Naive thymus-derived CD4-positive, alpha-beta T cell (primary cell): Measurements from ENCODE around the gene LCN12. TPM values are rescaled to one million over a fixed set of nuclear protein-coding genes. Genes with fewer than 3 reads are reported as not detected.
A peak's percentile ranks its signal among the peaks of the same experiment; 100 is the strongest.

Source experiments
- ATAC-seq: fragments of 150-1000 bp; cut with Tn5 transposase; 2 replicates; pipeline ENCODE4 v1.10.0; 2021; ENCODE audit warnings: mild to moderate bottlenecking, moderate library complexity
- CTCF ChIA-PET: fragments of 350-600 bp; sonication (Branson Sonifier 250); formaldehyde crosslinking; loops from one replicate; lab custom pipeline; 2021; ENCODE audit warnings: antibody characterized with exemption; lab: Charles Lee
- POLR2A ChIA-PET: fragments of 350-600 bp; sonication (Branson Sonifier 250); formaldehyde crosslinking; loops from one replicate; lab custom pipeline; 2021; ENCODE audit warnings: antibody characterized with exemption, inconsistent platforms; lab: Charles Lee
- DNase-seq, 9 donors: peaks; one replicate each; pipeline versions ENCODE4 v3.0.0 to v3.0.0-alpha.2; 2020 to 2022; ENCODE audit warnings: mixed read lengths in 1 of 9
- H3K27ac ChIP-seq: one replicate; pipeline ENCODE4 v1.7.0; 2013; ENCODE audit warnings: mild to moderate bottlenecking, low read depth, low read length, moderate library complexity
- H3K27me3 ChIP-seq, 2 donors: one replicate each; pipeline ENCODE4 v1.7.0; 2013; ENCODE audit warnings: low read length in 2 of 2, mild to moderate bottlenecking in 2 of 2, moderate library complexity in 2 of 2; ENCODE audit not compliant: control insufficient read depth in 2 of 2, insufficient read depth in 2 of 2
- H3K36me3 ChIP-seq, 3 experiments: 1 replicate in 2 of 3; 2 replicates in 1 of 3; pipeline ENCODE4 v1.7.0; 2013; ENCODE audit warnings: low read length in 3 of 3, mild to moderate bottlenecking in 3 of 3, moderate library complexity in 1 of 3; ENCODE audit not compliant: insufficient read depth in 3 of 3, control insufficient read depth in 2 of 3
- H3K4me1 ChIP-seq, 2 donors: one replicate each; pipeline ENCODE4 v1.7.0; 2013; ENCODE audit warnings: low read length in 2 of 2, mild to moderate bottlenecking in 2 of 2, moderate library complexity in 1 of 2; ENCODE audit not compliant: control insufficient read depth in 2 of 2, insufficient read depth in 2 of 2
- H3K4me3 ChIP-seq: 2 replicates; pipeline ENCODE4 v1.7.0; 2013; ENCODE audit warnings: mild to moderate bottlenecking, low read length
- H3K9me3 ChIP-seq, 3 experiments: 1 replicate in 2 of 3; 2 replicates in 1 of 3; pipeline ENCODE4 v1.7.0; 2013; ENCODE audit warnings: low read length in 3 of 3; ENCODE audit not compliant: control insufficient read depth in 2 of 3
- H3K27ac Mint-ChIP-seq, 9 donors: one replicate each; pipeline ENCODE4 v1.8.0; 2020 to 2022; ENCODE audit warnings: mixed read lengths in 9 of 9, mild to moderate bottlenecking in 8 of 9, moderate library complexity in 5 of 9, inconsistent platforms in 2 of 9
- H3K27me3 Mint-ChIP-seq, 5 donors: one replicate each; pipeline ENCODE4 v1.8.0; 2021 to 2022; ENCODE audit warnings: mixed read lengths in 5 of 5, mild to moderate bottlenecking in 1 of 5
- H3K36me3 Mint-ChIP-seq, 5 donors: one replicate each; pipeline ENCODE4 v1.8.0; 2020 to 2022; ENCODE audit warnings: mixed read lengths in 5 of 5, mild to moderate bottlenecking in 3 of 5, inconsistent platforms in 1 of 5
- H3K4me1 Mint-ChIP-seq, 7 donors: one replicate each; pipeline ENCODE4 v1.8.0; 2020 to 2022; ENCODE audit warnings: mixed read lengths in 7 of 7, mild to moderate bottlenecking in 3 of 7, inconsistent platforms in 1 of 7
- H3K4me3 Mint-ChIP-seq, 10 donors: one replicate each; pipeline ENCODE4 v1.8.0; 2020 to 2022; ENCODE audit warnings: mild to moderate bottlenecking in 10 of 10, mixed read lengths in 10 of 10, moderate library complexity in 6 of 10, inconsistent platforms in 2 of 10
- H3K9me3 Mint-ChIP-seq, 11 donors: one replicate each; pipeline ENCODE4 v1.8.0; 2020 to 2022; ENCODE audit warnings: mixed read lengths in 11 of 11, mild to moderate bottlenecking in 4 of 11, inconsistent platforms in 1 of 11, moderate library complexity in 1 of 11
- intact Hi-C, 2 donors: fragments of 100-400 bp; cut with micrococcal nuclease; formaldehyde crosslinking; loops; one replicate each; pipeline ENCODE4 v1.15.1; 2023
- polyA plus RNA-seq, 2 donors: library from polyadenylated mRNA; unstranded; fragments of 300-500 nt; fragmentation: Illumina TruSeq; gene quantifications; one replicate each; pipeline ENCODE4 v1.2.3, GENCODE V29; 2021
- total RNA-seq, 6 experiments: library from RNA in 5 of 6; stranded (reverse) in 5 of 6; gene quantifications; 1 replicate in 5 of 6; 2 replicates in 1 of 6; pipeline ENCODE4 v1.2.3 and lab custom pipeline; 2021 to 2026

The LCN12 gene
- total and polyA plus RNA-seq, 7 experiments from 2014 or later, result 0.89 to 4.9 (median 2.6) TPM; not detected in 2

GRCh38 chr9:136940526-136941230 lies 11.4 kb upstream of the LCN12 start:
- H3K4me1 Mint-ChIP-seq, result peaks cover 0 to 20% (median 5%) of the 10 kb centered on the region in 7 donors

GRCh38 chr9:136941231-136942111 lies 10.6 kb upstream of the LCN12 start:
- CTCF ChIA-PET, result no interaction called here
- H3K4me3 Mint-ChIP-seq, result peak overlapping the region in 2 of 10 donors; percentile 12 to 23

More at GRCh38 chr9:136940526-136941230, 11.4 kb upstream of the LCN12 start:
- ATAC-seq, result no peak
- Histone ChIP-seq H3K27me3 (no peaks in the 10 kb centered on the region), H3K4me1 (peaks cover 6 to 10% of the 10 kb centered on the region in 2 donors), H3K4me3 (no peak overlapping the region), H3K9me3 (peaks cover 0 to 4% (median 0%) of the 10 kb centered on the region in 3 experiments), H3K27ac (no peak overlapping the region), H3K36me3 (peaks cover 0 to 43% (median 6%) of the 10 kb centered on the region in 3 experiments)
- peaks cover 0 to 10% (median 1%) of the 10 kb centered on the region in 11 donors for H3K9me3 Mint-ChIP-seq
- ChIA-PET CTCF (no interaction called here), POLR2A (no interaction called here)
- H3K36me3 Mint-ChIP-seq, result peaks cover 0 to 22% (median 12%) of the 10 kb centered on the region in 5 donors
- no peak overlapping the region for H3K27ac Mint-ChIP-seq
- no peak for DNase-seq
- intact Hi-C loops, result loop anchor here (5.0 to 10.0 kb wide), 3 partner anchors 133 to 284 kb away; partner anchors contain the start of genes CYSRT1 (in 1 of the 2), NDOR1 (in 1 of the 2), RABL6 (in 1 of the 2) and RNF208 (in 1 of the 2)
- H3K4me3 Mint-ChIP-seq, result no peak overlapping the region
- H3K27me3 Mint-ChIP-seq, result no peaks in the 10 kb centered on the region

GRCh38 chr9:136942112-136942880 lies 9.8 kb upstream of the LCN12 start:
- Histone ChIP-seq H3K27ac (peak overlapping the region; percentile 77), H3K36me3 (peaks cover 0 to 43% (median 6%) of the 10 kb centered on the region in 3 experiments), H3K4me3 (no peak overlapping the region), H3K9me3 (peaks cover 0 to 4% (median 0%) of the 10 kb centered on the region in 3 experiments), H3K4me1 (peaks cover 6 to 10% of the 10 kb centered on the region in 2 donors), H3K27me3 (no peaks in the 10 kb centered on the region)
- Mint-ChIP-seq H3K4me1 (peaks cover 0 to 14% (median 5%) of the 10 kb centered on the region in 7 donors), H3K9me3 (peaks cover 0 to 10% (median 0%) of the 10 kb centered on the region in 11 donors), H3K4me3 (peak overlapping the region in 5 of 10 donors; percentile 46 to 84 (median 70)), H3K36me3 (peaks cover 0 to 20% (median 10%) of the 10 kb centered on the region in 5 donors), H3K27me3 (no peaks in the 10 kb centered on the region), H3K27ac (peak overlapping the region in 3 of 9 donors; percentile 5 to 62 (median 43))
- no peak for DNase-seq
- POLR2A ChIA-PET, result no interaction called here
- no peak for ATAC-seq
- CTCF ChIA-PET, result no interaction called here
- intact Hi-C loops, result loop anchor here (5.0 to 10.0 kb wide), 3 partner anchors 135 to 283 kb away; partner anchors contain the start of genes CYSRT1 (in 1 of the 2), NDOR1 (in 1 of the 2), RABL6 (in 1 of the 2) and RNF208 (in 1 of the 2)

More at GRCh38 chr9:136941231-136942111, 10.6 kb upstream of the LCN12 start:
- H3K27ac ChIP-seq, result no peak overlapping the region
- peaks cover 0 to 22% (median 12%) of the 10 kb centered on the region in 5 donors for H3K36me3 Mint-ChIP-seq
- H3K4me3 ChIP-seq, result no peak overlapping the region
- H3K9me3 Mint-ChIP-seq, result peaks cover 0 to 10% (median 1%) of the 10 kb centered on the region in 11 donors
- H3K27me3 Mint-ChIP-seq, result no peaks in the 10 kb centered on the region
- intact Hi-C loops, result loop anchor here (5.0 to 10.0 kb wide), 3 partner anchors 134 to 283 kb away; partner anchors contain the start of genes CYSRT1 (in 1 of the 2), NDOR1 (in 1 of the 2), RABL6 (in 1 of the 2) and RNF208 (in 1 of the 2)
- peaks cover 0 to 17% (median 5%) of the 10 kb centered on the region in 7 donors for H3K4me1 Mint-ChIP-seq
- ATAC-seq (no peak), DNase-seq (no peak)
- H3K27ac Mint-ChIP-seq, result no peak overlapping the region
- peaks cover 0 to 43% (median 6%) of the 10 kb centered on the region in 3 experiments for H3K36me3 ChIP-seq
- H3K27me3 ChIP-seq, result no peaks in the 10 kb centered on the region
- peaks cover 6 to 10% of the 10 kb centered on the region in 2 donors for H3K4me1 ChIP-seq
- H3K9me3 ChIP-seq, result peaks cover 0 to 4% (median 0%) of the 10 kb centered on the region in 3 experiments
- POLR2A ChIA-PET, result no interaction called here

- Mint-ChIP-seq H3K27ac (peak overlapping the region in 1 of 9 donors; percentile 43), H3K4me3 (peak overlapping the region in 6 of 10 donors; percentile 49 to 84 (median 70)), H3K27me3 (no peaks in the 10 kb centered on the region), H3K4me1 (peaks cover 0 to 14% (median 5%) of the 10 kb centered on the region in 7 donors), H3K9me3 (peaks cover 0 to 10% (median 0%) of the 10 kb centered on the region in 11 donors), H3K36me3 (peaks cover 0 to 16% (median 10%) of the 10 kb centered on the region in 5 donors)
- intact Hi-C loops, result loop anchor here (5.0 to 10.0 kb wide), 3 partner anchors 136 to 282 kb away; partner anchors contain the start of genes CYSRT1 (in 1 of the 2), NDOR1 (in 1 of the 2), RABL6 (in 1 of the 2) and RNF208 (in 1 of the 2)
- no peak overlapping the region for H3K4me3 ChIP-seq
- H3K9me3 ChIP-seq, result no peaks in the 10 kb centered on the region
- CTCF ChIA-PET, result no interaction called here
- no peaks in the 10 kb centered on the region for H3K27me3 ChIP-seq
- no peak for DNase-seq
- no peak for ATAC-seq
- POLR2A ChIA-PET, result interaction anchor here (1.7 to 1.8 kb wide), 2 partner anchors 56 to 143 kb away, joined by 6 to 8 read pairs; partner anchors contain the start of gene TRAF2
- peaks cover 8 to 10% of the 10 kb centered on the region in 2 donors for H3K4me1 ChIP-seq
- peaks cover 0 to 43% (median 6%) of the 10 kb centered on the region in 3 experiments for H3K36me3 ChIP-seq
- peak overlapping the region; percentile 77 for H3K27ac ChIP-seq
Observed at GRCh38 chr9:136942881-136943230, 9.2 kb upstream of the LCN12 start.

GRCh38 chr9:136943291-136944211 lies 8.5 kb upstream of the LCN12 start:
- Mint-ChIP-seq H3K9me3 (peaks cover 0 to 8% (median 0%) of the 10 kb centered on the region in 11 donors), H3K4me1 (peaks cover 0 to 16% (median 5%) of the 10 kb centered on the region in 7 donors), H3K4me3 (peak overlapping the region; percentile 71 to 85 (median 81)), H3K27ac (peak overlapping the region in 7 of 9 donors; percentile 59 to 90 (median 72)), H3K27me3 (no peaks in the 10 kb centered on the region), H3K36me3 (peaks cover 0 to 14% (median 8%) of the 10 kb centered on the region in 5 donors)
- DNase-seq, result peak in 6 of 9 donors; percentile 20 to 61 (median 30)
- H3K36me3 ChIP-seq, result peaks cover 0 to 43% (median 6%) of the 10 kb centered on the region in 3 experiments
- CTCF ChIA-PET, result no interaction called here
- peak overlapping the region; percentile 77 for H3K27ac ChIP-seq
- intact Hi-C loops, result loop anchor here (1.0 to 10.0 kb wide), 16 partner anchors 41 to 312 kb away; partner anchors contain the start of genes EDF1 (in 2 of the 2), PHPT1 (in 2 of the 2), RABL6 (in 2 of the 2) and TMEM141 (in 2 of the 2)
- peaks cover 10 to 11% of the 10 kb centered on the region in 2 donors for H3K4me1 ChIP-seq
- peak overlapping the region; percentile 72 for H3K4me3 ChIP-seq
- ATAC-seq, result peak; percentile 0
- POLR2A ChIA-PET, result interaction anchor here (0.8 to 1.8 kb wide), 8 partner anchors 49 to 143 kb away, joined by 3 to 8 read pairs (median 4); partner anchors contain the start of genes PAXX, RABL6 and TRAF2
- H3K9me3 ChIP-seq, result no peaks in the 10 kb centered on the region
- no peaks in the 10 kb centered on the region for H3K27me3 ChIP-seq
